ENCODE data around the gene PRDX5.

PRDX5 gene

GRCh38 chr11:64344787-64345186 lies 26.9 kb downstream of the PRDX5 start:
- FAIRE-seq (no peak), DNase-seq (ENCODE audit: low spot score) (no peak)

- FAIRE-seq (no peak), DNase-seq (ENCODE audit: low spot score) (no peak)
Measured at GRCh38 chr11:64347193-64347867, 29.4 kb downstream of the PRDX5 start.

GRCh38 chr11:64348383-64349024 lies 30.6 kb downstream of the PRDX5 start:
- FAIRE-seq (no peak), DNase-seq (ENCODE audit: low spot score) (no peak)

GRCh38 chr11:64349025-64349387 lies 31.1 kb downstream of the PRDX5 start:
- no peak for DNase-seq (ENCODE audit: low spot score)

GRCh38 chr11:64349404-64349803 lies 31.5 kb downstream of the PRDX5 start:
- FAIRE-seq = no peak
- no peak for DNase-seq (ENCODE audit: low spot score)

More at GRCh38 chr11:64349025-64349387, 31.1 kb downstream of the PRDX5 start:
- FAIRE-seq = no peak

- FAIRE-seq = no peak
- no peak for DNase-seq (ENCODE audit: low spot score)
Measured at GRCh38 chr11:64351136-64351631, 33.3 kb downstream of the PRDX5 start.

- FAIRE-seq (no peak), DNase-seq (ENCODE audit: low spot score) (no peak)
Measured at GRCh38 chr11:64352099-64352994, 34.4 kb downstream of the PRDX5 start.

GRCh38 chr11:64352995-64353714 lies 35.2 kb downstream of the PRDX5 start:
- DNase-seq (ENCODE audit: low spot score) = no peak
- no peak for FAIRE-seq

GRCh38 chr11:64353715-64354506 lies 36.0 kb downstream of the PRDX5 start:
- DNase-seq (ENCODE audit: low spot score) (no peak), FAIRE-seq (no peak)

GRCh38 chr11:64355078-64355940 lies 37.4 kb downstream of the PRDX5 start:
- peak; percentile 65 for DNase-seq (ENCODE audit: low spot score)
- no peak for FAIRE-seq

GRCh38 chr11:64356498-64357411 lies 38.8 kb downstream of the PRDX5 start:
- DNase-seq (ENCODE audit: low spot score) (no peak), FAIRE-seq (no peak)

- DNase-seq (ENCODE audit: low spot score) (no peak), FAIRE-seq (no peak)
Measured at GRCh38 chr11:64357446-64357845, 39.5 kb downstream of the PRDX5 start.

- no peak for FAIRE-seq
- peak; percentile 17 for DNase-seq (ENCODE audit: low spot score)
Measured at GRCh38 chr11:64357904-64358535, 40.1 kb downstream of the PRDX5 start.

- DNase-seq (ENCODE audit: low spot score) = no peak
- FAIRE-seq = no peak
Measured at GRCh38 chr11:64358536-64358906, 40.6 kb downstream of the PRDX5 start.

- peak; percentile 15 for DNase-seq (ENCODE audit: low spot score)
- FAIRE-seq = no peak
Measured at GRCh38 chr11:64358907-64359711, 41.2 kb downstream of the PRDX5 start, which contains the start of gene RPS6KA4. RPS6KA4 (plus strand) TSS chr11:64359162; CDS start chr11:64359236, 74 bp downstream.

GRCh38 chr11:64359712-64360445 lies 42.0 kb downstream of the PRDX5 start:
- no peak for DNase-seq (ENCODE audit: low spot score)
- FAIRE-seq = no peak

Data from RCC 7860 (cell line).